ENCODE results near the gene SP6. TPM values are rescaled to one million over a fixed set of nuclear protein-coding genes. Genes with fewer than 3 reads are reported as not detected.

Gene SP6
- total RNA-seq, 4 donors from 2014 or later = 0.74 to 1.7 (median 1.2) TPM

- TF ChIP-seq, protein P1, sequence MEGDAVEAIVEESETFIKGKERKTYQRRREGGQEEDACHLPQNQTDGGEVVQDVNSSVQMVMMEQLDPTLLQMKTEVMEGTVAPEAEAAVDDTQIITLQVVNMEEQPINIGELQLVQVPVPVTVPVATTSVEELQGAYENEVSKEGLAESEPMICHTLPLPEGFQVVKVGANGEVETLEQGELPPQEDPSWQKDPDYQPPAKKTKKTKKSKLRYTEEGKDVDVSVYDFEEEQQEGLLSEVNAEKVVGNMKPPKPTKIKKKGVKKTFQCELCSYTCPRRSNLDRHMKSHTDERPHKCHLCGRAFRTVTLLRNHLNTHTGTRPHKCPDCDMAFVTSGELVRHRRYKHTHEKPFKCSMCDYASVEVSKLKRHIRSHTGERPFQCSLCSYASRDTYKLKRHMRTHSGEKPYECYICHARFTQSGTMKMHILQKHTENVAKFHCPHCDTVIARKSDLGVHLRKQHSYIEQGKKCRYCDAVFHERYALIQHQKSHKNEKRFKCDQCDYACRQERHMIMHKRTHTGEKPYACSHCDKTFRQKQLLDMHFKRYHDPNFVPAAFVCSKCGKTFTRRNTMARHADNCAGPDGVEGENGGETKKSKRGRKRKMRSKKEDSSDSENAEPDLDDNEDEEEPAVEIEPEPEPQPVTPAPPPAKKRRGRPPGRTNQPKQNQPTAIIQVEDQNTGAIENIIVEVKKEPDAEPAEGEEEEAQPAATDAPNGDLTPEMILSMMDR (IDR thresholded peaks at IDR 0.05) = no peak
- no peak for ATAC-seq (ENCODE audit: low FRiP score)
- no peak for DNase-seq (ENCODE audit: low spot score)
Observed at GRCh38 chr17:47815106-47815918, 35.7 kb downstream of the SP6 start.

DNA sequence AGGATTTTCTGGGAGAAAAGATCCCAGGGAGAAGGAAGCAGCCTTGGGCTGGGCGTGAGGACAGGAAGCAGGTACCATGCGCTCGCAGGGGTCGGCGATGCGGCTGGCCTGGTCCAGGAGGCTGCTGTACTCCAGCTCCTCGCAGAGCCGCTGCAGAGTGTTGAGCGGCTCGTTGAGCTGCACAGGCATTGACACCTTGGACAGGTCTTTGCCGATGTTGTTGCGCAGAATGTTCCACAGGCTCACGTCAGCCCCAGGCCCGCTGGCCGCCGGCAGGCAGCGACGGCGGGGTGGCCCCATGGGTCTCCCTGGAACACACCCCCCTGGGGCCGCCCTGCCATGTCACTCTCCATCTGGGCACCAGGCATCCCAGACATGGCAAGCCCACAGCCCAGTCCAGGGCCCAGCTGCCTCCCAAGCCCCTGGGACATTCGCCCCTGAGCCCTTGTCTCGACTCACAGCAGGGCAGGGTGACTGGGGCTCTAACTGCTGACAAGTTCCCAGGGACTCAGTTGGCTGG lies 37.4 kb downstream of the SP6 start:
- TF ChIP-seq, protein P1 (IDR thresholded peaks at IDR 0.05) = no peak
- ATAC-seq (ENCODE audit: low FRiP score) = no peak
- DNase-seq (ENCODE audit: low spot score) = no peak

DNA sequence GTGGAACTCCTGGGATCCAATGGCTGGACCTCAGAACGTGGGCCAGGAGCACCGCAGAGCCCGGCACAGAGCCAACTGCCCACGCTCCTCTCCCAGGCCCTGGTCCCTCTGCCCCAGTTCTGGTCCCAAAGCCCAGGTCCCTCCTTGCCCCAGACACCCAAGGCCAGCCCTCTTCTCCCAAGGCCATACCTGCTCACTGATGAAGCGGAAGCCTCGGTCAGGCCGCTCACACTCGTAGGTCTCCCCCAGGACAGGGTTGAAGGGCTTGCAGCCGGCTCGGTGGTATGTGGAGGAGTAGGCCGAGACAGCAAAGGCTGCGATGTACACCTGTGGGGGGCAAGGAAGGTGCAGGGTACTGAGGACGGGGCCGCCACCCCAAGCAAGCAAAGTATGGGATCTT lies 37.9 kb downstream of the SP6 start:
- TF ChIP-seq, protein P1 (IDR thresholded peaks at IDR 0.05) = no peak
- no peak for DNase-seq (ENCODE audit: low spot score)
- no peak for ATAC-seq (ENCODE audit: low FRiP score)

DNA sequence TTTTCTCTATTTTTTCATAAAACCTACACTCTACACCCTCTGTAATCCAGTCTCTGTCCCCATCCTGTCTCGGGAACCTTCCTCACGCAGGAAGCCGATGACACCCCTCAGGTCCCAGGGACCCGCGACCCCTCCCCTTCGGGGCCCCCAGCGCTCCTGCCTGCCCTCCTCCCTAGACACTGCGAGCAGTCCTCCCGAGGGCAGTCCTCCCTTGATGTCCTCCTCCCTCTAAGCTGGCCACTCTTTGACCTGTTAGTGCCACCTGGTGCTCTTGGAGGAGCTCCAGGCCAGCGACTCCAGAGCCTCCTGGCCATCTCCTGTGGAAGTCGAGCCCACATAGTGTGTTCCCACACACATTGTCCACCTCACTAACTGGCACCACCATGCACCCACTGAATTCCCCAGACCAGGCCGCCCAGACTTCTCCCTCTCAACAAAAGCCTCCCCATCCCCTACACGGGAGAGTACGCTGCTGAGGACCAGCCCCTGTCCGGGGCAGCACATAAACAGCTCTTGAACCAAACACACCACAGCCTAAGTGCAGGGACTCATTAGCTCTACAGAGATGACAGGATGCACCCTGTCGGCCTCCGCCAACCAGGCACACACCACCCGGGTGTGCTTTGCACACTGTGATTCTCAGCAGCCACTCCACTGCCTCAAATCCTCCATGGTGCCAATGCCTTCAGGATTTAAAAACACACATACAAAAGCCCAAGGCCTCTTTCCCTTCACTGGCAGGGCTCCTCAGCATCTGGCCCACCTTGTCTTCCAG lies 38.6 kb downstream of the SP6 start:
- ATAC-seq (ENCODE audit: low FRiP score) (no peak), DNase-seq (ENCODE audit: low spot score) (no peak)
- TF ChIP-seq, protein P1 (IDR thresholded peaks at IDR 0.05) = no peak

GRCh38 chr17:47811709-47812108 lies 39.3 kb downstream of the SP6 start:
- ATAC-seq (ENCODE audit: low FRiP score) (no peak), DNase-seq (ENCODE audit: low spot score) (no peak)
- TF ChIP-seq, protein P1 (IDR thresholded peaks at IDR 0.05) = no peak

DNA sequence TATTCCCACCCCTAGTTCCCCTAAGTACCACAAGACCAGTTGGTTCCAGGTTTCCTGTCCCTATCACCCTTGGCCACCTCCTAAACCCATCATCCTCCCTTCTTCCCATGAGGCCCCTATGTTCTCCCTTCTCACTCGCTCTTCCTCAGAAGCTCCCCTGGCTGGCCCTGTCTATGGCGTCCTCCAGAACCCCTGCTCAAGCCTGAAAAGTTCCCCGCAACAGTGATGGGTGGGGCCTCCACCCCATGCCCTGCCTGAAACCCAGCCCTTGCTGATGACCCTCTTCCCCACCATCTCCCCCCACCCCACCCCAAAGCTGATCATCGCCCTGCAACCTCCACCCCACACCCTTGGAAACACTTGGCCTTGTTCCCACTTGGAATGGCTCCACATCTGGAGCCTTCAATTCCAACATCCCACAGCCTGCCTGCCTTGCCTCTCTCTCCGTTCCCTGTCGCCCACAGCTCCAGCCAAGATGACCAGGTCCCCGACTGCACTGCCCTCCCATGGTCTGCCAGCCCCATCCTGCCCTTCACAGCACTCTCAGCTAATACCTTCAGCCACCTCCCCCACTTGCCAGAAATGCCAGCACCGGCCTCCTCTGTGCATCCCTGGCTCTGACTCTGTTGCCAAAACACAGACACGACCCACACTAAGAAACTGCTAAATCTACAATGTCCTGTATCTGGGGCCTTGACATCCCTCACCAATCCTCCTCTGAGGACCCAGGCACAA lies 39.9 kb downstream of the SP6 start:
- DNase-seq (ENCODE audit: low spot score) (no peak), ATAC-seq (ENCODE audit: low FRiP score) (no peak)
- TF ChIP-seq, protein P1 (IDR thresholded peaks at IDR 0.05) = no peak

All from omental fat pad (tissue), 4 donors.